K562 (cell line): ENCODE data around the gene EPB41L1.

Source experiments
- CBX3 ChIP-seq, 2 experiments: IDR thresholded peaks; 1 replicate in 1 of 2; 2 replicates in 1 of 2; pipeline ENCODE4 v1.6.1; 2012; ENCODE audit warnings: inconsistent platforms in 2 of 2, low read length in 2 of 2, borderline replicate concordance in 1 of 2, control low read depth in 1 of 2
- MYC ChIP-seq, 2 experiments: fragments of 250-450 bp in 1 of 2; sonication (Bioruptor Pico) in 1 of 2; IDR thresholded peaks; 2 replicates each; pipeline versions ENCODE4 v1.5.1 to v1.6.1; 2012 to 2021; ENCODE audit warnings: low read depth in 2 of 2, borderline replicate concordance in 1 of 2, improper control_type of control experiment in 1 of 2, low read length in 1 of 2, mild to moderate bottlenecking in 1 of 2, moderate library complexity in 1 of 2
- NONO ChIP-seq, 2 experiments: fragments of 200-400 bp in 1 of 2; fragments of 450-650 bp in 1 of 2; formaldehyde crosslinking in 1 of 2; IDR thresholded peaks; 2 replicates each; pipeline ENCODE4 v1.6.1; 2017; ENCODE audit warnings: low read depth in 2 of 2, mild to moderate bottlenecking in 2 of 2, moderate library complexity in 2 of 2, low read length in 1 of 2
- POLR2AphosphoS5 ChIP-seq: IDR thresholded peaks from 2 replicates; pipeline ENCODE4 v1.6.1; 2011; ENCODE audit warnings: mild to moderate bottlenecking, low read depth, low read length, moderate library complexity; ENCODE audit not compliant: control insufficient read depth, insufficient read depth
- SETDB1 ChIP-seq: IDR thresholded peaks from one replicate; pipeline ENCODE4 v1.6.1; 2012; ENCODE audit warnings: low read length, control low read depth, inconsistent platforms
- SREBF1 ChIP-seq: fragments of 150-350 bp; IDR thresholded peaks from 2 replicates; pipeline ENCODE4 v1.6.1; 2014; ENCODE audit warnings: antibody characterized with exemption, low read depth, low read length, borderline replicate concordance
- TCF7L2 ChIP-seq: fragments of 150-350 bp; IDR thresholded peaks from 2 replicates; pipeline ENCODE4 v1.6.1; 2016; ENCODE audit warnings: low read depth, mild to moderate bottlenecking, low read length, moderate library complexity
- ZNF586 ChIP-seq: fragments of 450-650 bp; formaldehyde crosslinking; conservative IDR thresholded peaks from 2 replicates; pipeline ENCODE4 v1.4.0; 2020; ENCODE audit warnings: mild to moderate bottlenecking, moderate library complexity
- TF ChIP-seq, protein P1 (sequence below): sonication (generic); formaldehyde crosslinking; IDR thresholded peaks from 2 replicates; pipeline ENCODE4 v1.8.1; 2023; ENCODE audit warnings: missing genetic modification reagents, mild to moderate bottlenecking, borderline replicate concordance
- TF ChIP-seq, protein P2 (sequence below), 3 experiments: IDR thresholded peaks in 2 of 3; conservative IDR thresholded peaks in 1 of 3; 2 replicates each; pipeline ENCODE4 v1.5.1; 2011 to 2012; ENCODE audit warnings: low read length in 3 of 3, mild to moderate bottlenecking in 3 of 3, control low read depth in 2 of 3, improper control_type of control experiment in 1 of 3, inconsistent platforms in 1 of 3, low read depth in 1 of 3, mixed read lengths in 1 of 3, moderate library complexity in 1 of 3; ENCODE audit not compliant: insufficient read depth in 2 of 3
- TF ChIP-seq, protein P3 (sequence below): sonication (generic); formaldehyde crosslinking; IDR thresholded peaks from 2 replicates; pipeline ENCODE4 v1.5.0; 2020; ENCODE audit warnings: missing genetic modification reagents
- TF ChIP-seq, protein P4 (sequence below): sonication (generic); formaldehyde crosslinking; IDR thresholded peaks from 2 replicates; pipeline ENCODE4 v1.8.0; 2022; ENCODE audit warnings: mild to moderate bottlenecking, missing genetic modification reagents

DNA sequence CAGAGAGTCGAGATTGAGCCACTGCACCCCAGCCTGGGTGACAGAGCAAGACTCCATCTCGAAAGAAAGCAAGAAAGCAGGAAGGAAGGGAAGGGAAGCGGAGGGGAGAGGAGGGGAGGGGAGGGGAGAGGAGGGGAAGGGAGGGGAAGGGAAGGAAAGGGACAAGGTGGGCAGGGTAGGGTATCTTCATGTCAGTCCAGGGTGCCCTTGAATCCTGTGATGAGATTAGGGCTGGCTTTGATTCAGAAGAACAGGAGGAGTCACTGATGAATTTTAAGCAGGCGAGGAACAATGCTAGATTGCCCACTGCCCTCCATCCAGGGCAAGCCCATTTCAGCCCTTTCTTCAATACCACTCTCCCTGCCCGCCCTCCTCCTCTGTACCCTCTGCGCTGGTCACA is 35.0 kb upstream of the EPB41L1 start:
- no peak for TF ChIP-seq CBX3 (IDR thresholded peaks at IDR 0.05; ENCODE audit: borderline replicate concordance in 1 of 2, low read length in 2 of 2)
- TF ChIP-seq MYC (IDR thresholded peaks at IDR 0.05; ENCODE audit: low read depth, low read length) = no peak
- TF ChIP-seq MYC (CRISPR knock-in tag; IDR thresholded peaks at IDR 0.05; ENCODE audit: borderline replicate concordance, low read depth) = no peak
- no peak for TF ChIP-seq POLR2AphosphoS5
- no peak for TF ChIP-seq TCF7L2
- no peak for TF ChIP-seq SETDB1
- TF ChIP-seq, protein P1, sequence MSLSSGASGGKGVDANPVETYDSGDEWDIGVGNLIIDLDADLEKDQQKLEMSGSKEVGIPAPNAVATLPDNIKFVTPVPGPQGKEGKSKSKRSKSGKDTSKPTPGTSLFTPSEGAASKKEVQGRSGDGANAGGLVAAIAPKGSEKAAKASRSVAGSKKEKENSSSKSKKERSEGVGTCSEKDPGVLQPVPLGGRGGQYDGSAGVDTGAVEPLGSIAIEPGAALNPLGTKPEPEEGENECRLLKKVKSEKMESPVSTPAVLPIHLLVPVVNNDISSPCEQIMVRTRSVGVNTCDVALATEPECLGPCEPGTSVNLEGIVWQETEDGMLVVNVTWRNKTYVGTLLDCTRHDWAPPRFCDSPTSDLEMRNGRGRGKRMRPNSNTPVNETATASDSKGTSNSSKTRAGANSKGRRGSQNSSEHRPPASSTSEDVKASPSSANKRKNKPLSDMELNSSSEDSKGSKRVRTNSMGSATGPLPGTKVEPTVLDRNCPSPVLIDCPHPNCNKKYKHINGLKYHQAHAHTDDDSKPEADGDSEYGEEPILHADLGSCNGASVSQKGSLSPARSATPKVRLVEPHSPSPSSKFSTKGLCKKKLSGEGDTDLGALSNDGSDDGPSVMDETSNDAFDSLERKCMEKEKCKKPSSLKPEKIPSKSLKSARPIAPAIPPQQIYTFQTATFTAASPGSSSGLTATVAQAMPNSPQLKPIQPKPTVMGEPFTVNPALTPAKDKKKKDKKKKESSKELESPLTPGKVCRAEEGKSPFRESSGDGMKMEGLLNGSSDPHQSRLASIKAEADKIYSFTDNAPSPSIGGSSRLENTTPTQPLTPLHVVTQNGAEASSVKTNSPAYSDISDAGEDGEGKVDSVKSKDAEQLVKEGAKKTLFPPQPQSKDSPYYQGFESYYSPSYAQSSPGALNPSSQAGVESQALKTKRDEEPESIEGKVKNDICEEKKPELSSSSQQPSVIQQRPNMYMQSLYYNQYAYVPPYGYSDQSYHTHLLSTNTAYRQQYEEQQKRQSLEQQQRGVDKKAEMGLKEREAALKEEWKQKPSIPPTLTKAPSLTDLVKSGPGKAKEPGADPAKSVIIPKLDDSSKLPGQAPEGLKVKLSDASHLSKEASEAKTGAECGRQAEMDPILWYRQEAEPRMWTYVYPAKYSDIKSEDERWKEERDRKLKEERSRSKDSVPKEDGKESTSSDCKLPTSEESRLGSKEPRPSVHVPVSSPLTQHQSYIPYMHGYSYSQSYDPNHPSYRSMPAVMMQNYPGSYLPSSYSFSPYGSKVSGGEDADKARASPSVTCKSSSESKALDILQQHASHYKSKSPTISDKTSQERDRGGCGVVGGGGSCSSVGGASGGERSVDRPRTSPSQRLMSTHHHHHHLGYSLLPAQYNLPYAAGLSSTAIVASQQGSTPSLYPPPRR = no peak
- TF ChIP-seq, protein P2, sequence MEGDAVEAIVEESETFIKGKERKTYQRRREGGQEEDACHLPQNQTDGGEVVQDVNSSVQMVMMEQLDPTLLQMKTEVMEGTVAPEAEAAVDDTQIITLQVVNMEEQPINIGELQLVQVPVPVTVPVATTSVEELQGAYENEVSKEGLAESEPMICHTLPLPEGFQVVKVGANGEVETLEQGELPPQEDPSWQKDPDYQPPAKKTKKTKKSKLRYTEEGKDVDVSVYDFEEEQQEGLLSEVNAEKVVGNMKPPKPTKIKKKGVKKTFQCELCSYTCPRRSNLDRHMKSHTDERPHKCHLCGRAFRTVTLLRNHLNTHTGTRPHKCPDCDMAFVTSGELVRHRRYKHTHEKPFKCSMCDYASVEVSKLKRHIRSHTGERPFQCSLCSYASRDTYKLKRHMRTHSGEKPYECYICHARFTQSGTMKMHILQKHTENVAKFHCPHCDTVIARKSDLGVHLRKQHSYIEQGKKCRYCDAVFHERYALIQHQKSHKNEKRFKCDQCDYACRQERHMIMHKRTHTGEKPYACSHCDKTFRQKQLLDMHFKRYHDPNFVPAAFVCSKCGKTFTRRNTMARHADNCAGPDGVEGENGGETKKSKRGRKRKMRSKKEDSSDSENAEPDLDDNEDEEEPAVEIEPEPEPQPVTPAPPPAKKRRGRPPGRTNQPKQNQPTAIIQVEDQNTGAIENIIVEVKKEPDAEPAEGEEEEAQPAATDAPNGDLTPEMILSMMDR (IDR thresholded peaks at IDR 0.05 in 2 of 3, conservative IDR thresholded peaks at IDR 0.05 in 1 of 3; ENCODE audit: insufficient read depth in 2 of 3, low read depth in 1 of 3, low read length in 3 of 3) = no peak
- TF ChIP-seq, protein P3, sequence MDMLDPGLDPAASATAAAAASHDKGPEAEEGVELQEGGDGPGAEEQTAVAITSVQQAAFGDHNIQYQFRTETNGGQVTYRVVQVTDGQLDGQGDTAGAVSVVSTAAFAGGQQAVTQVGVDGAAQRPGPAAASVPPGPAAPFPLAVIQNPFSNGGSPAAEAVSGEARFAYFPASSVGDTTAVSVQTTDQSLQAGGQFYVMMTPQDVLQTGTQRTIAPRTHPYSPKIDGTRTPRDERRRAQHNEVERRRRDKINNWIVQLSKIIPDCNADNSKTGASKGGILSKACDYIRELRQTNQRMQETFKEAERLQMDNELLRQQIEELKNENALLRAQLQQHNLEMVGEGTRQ (CRISPR knock-in tag) = no peak
- TF ChIP-seq SREBF1 = no peak
- no peak for TF ChIP-seq ZNF586 (CRISPR knock-in tag)
- no peak for TF ChIP-seq NONO (IDR thresholded peaks at IDR 0.05; ENCODE audit: low read depth in 2 of 2, low read length in 1 of 2)
- TF ChIP-seq, protein P4, sequence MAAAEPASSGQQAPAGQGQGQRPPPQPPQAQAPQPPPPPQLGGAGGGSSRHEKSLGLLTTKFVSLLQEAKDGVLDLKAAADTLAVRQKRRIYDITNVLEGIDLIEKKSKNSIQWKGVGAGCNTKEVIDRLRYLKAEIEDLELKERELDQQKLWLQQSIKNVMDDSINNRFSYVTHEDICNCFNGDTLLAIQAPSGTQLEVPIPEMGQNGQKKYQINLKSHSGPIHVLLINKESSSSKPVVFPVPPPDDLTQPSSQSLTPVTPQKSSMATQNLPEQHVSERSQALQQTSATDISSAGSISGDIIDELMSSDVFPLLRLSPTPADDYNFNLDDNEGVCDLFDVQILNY (CRISPR knock-in tag) = no peak
